ENCODE measurements around the gene ZNF491. TPM values are rescaled to one million over a fixed set of nuclear protein-coding genes. Genes with fewer than 3 reads are reported as not detected.
"Not testable (repeated sequence)": the region's sequence is repeated elsewhere in the genome, so short reads cannot be mapped to it uniquely, and the experiment has no call there.

ZNF491 gene
- total RNA-seq, 2 experiments from 2014 or later: 0.41 to 1.1 TPM

DNA sequence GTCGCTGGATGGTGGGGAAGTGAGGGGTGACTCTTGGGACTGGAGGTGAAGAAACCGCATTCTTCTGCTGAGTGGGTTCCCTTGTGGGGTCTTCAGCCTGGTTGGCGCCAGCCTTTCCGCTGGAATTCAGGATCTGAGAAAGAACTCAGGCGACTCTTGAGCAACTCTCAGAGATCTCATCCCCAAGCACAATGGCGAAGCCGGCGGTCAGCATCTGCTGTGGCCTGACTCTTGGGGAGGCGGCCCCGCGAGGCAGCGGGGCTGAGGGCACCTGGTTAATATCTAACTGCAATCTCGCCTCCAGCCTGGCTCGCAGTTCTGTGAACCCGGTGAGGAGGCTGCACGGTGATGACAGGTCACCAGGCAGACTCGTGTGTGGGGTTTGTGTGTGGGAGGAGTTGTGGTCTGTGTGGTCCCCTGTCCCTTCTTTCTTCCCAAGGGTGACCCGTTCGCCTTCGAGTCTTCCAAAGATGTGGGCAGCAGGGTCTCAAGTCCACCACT is 30.6 kb upstream of the ZNF491 start:
- peaks cover 59% of the 10 kb centered on the region for H3K36me3 Mint-ChIP-seq (ENCODE audit: low read depth)
- TF ChIP-seq, protein P1, sequence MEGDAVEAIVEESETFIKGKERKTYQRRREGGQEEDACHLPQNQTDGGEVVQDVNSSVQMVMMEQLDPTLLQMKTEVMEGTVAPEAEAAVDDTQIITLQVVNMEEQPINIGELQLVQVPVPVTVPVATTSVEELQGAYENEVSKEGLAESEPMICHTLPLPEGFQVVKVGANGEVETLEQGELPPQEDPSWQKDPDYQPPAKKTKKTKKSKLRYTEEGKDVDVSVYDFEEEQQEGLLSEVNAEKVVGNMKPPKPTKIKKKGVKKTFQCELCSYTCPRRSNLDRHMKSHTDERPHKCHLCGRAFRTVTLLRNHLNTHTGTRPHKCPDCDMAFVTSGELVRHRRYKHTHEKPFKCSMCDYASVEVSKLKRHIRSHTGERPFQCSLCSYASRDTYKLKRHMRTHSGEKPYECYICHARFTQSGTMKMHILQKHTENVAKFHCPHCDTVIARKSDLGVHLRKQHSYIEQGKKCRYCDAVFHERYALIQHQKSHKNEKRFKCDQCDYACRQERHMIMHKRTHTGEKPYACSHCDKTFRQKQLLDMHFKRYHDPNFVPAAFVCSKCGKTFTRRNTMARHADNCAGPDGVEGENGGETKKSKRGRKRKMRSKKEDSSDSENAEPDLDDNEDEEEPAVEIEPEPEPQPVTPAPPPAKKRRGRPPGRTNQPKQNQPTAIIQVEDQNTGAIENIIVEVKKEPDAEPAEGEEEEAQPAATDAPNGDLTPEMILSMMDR (IDR thresholded peaks at IDR 0.05): no peak
- DNase-seq: peak in 10 of 14 experiments; percentile 0 to 34 (median 18)
- H3K4me1 ChIP-seq (ENCODE audit: insufficient read depth, low read length): peaks cover 23% of the 10 kb centered on the region
- peak overlapping the region; percentile 88 for H3K27ac Mint-ChIP-seq
- no peaks in the 10 kb centered on the region for H3K36me3 ChIP-seq (ENCODE audit: insufficient read depth, low read length)
- H3K4me3 Mint-ChIP-seq: peak overlapping the region; percentile 98
- peaks cover 19% of the 10 kb centered on the region for H3K9me3 Mint-ChIP-seq
- H3K27me3 ChIP-seq (ENCODE audit: control insufficient read depth in 1 of 2, insufficient read depth in 2 of 2, low read length in 2 of 2): no peaks in the 10 kb centered on the region
- H3K27me3 Mint-ChIP-seq: peaks cover 8% of the 10 kb centered on the region
- CTCF ChIA-PET: no interaction called here
- intact Hi-C loops (cut with DNase I, micrococcal nuclease): loop anchor here in 1 of 2 experiments (1.0 kb wide), 1 partner anchor 28 kb away; no protein-coding TSS in a partner anchor
- peak overlapping the region; percentile 70 for H3K4me3 ChIP-seq (ENCODE audit: low read length)
- H3K9me3 ChIP-seq (ENCODE audit: control insufficient read depth in 1 of 2, insufficient read depth in 1 of 2, low read length in 2 of 2): peaks cover 15 to 26% of the 10 kb centered on the region in 2 experiments
- no peak for ATAC-seq (ENCODE audit: poor library complexity)
- peak overlapping the region; percentile 13 to 23 for H3K27ac ChIP-seq (ENCODE audit: low read depth in 1 of 2, low read length in 2 of 2)
- H3K4me1 Mint-ChIP-seq (ENCODE audit: low read depth): peaks cover 23% of the 10 kb centered on the region
- POLR2A ChIA-PET: interaction anchor here (1.2 to 1.6 kb wide), 3 partner anchors 29 to 80 kb away, joined by 3 to 9 read pairs (median 6); partner anchors contain the start of gene ZNF823

DNA sequence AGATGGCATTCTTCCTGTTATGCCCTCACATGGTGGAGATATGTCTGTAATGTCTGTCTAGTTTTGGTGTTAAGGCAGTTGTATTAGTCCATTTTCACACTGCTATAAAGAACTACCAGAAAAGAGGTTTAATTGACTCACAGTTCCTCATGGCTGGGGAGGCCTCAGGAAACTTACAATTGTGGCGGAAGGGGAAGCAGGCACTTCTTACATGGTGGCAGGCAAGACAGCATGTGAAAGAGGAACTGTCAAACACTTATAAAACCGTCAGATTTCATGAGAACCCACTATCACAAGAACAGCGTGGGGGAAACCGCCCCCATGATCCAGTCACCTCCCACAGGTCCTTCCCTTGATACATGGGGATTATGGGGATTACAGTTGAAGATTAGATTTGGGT is 28.3 kb upstream of the ZNF491 start:
- intact Hi-C loops (cut with DNase I, micrococcal nuclease): no loop called here
- ATAC-seq (ENCODE audit: poor library complexity) (no peak), DNase-seq (no peak)
- Histone ChIP-seq H3K27me3 (ENCODE audit: control insufficient read depth in 1 of 2, insufficient read depth in 2 of 2, low read length in 2 of 2) (no peaks in the 10 kb centered on the region), H3K36me3 (ENCODE audit: insufficient read depth, low read length) (no peaks in the 10 kb centered on the region), H3K27ac (ENCODE audit: low read depth in 1 of 2, low read length in 2 of 2) (no peak overlapping the region), H3K4me1 (ENCODE audit: insufficient read depth, low read length) (peaks cover 23% of the 10 kb centered on the region), H3K9me3 (ENCODE audit: control insufficient read depth in 1 of 2, insufficient read depth in 1 of 2, low read length in 2 of 2) (peaks cover 30 to 37% of the 10 kb centered on the region in 2 experiments), H3K4me3 (ENCODE audit: low read length) (no peak overlapping the region)
- Mint-ChIP-seq H3K36me3 (ENCODE audit: low read depth) (peaks cover 83% of the 10 kb centered on the region), H3K27me3 (no peaks in the 10 kb centered on the region), H3K4me1 (ENCODE audit: low read depth) (peaks cover 23% of the 10 kb centered on the region), H3K9me3 (peaks cover 26% of the 10 kb centered on the region), H3K27ac (no peak overlapping the region), H3K4me3 (no peak overlapping the region)
- ChIA-PET CTCF (no interaction called here), POLR2A (no interaction called here)
- TF ChIP-seq, protein P1 (IDR thresholded peaks at IDR 0.05): no peak

DNA sequence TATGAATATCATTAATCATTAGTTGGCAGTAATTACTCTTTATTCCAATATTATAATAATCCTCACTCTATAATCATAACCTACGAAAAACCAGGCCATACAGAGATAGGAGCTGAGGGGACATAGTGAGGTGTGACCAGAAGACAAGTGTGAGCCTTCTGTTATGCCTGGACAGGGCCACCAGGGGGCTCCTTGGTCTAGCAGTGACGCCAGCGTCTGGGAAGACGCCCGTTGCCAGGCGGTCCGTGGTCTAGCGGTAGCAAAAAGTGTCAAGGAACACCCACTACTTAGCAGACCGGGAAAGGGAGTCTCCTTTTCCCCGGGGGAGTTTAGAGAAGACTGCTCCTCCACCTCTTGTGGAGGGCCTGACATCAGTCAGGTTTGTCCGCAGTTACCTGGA is 26.8 kb upstream of the ZNF491 start:
- H3K27ac Mint-ChIP-seq; intact Hi-C loops (cut with DNase I, micrococcal nuclease); H3K4me3 Mint-ChIP-seq; H3K27me3 Mint-ChIP-seq; POLR2A ChIA-PET; H3K27ac ChIP-seq (ENCODE audit: low read depth in 1 of 2, low read length in 2 of 2); H3K27me3 ChIP-seq (ENCODE audit: control insufficient read depth in 1 of 2, insufficient read depth in 2 of 2, low read length in 2 of 2); ATAC-seq (ENCODE audit: poor library complexity); CTCF ChIA-PET; H3K4me3 ChIP-seq (ENCODE audit: low read length); H3K36me3 ChIP-seq (ENCODE audit: insufficient read depth, low read length): not testable (repeated sequence)
- Mint-ChIP-seq H3K4me1 (ENCODE audit: low read depth) (peaks cover 22% of the 10 kb centered on the region), H3K36me3 (ENCODE audit: low read depth) (peaks cover 93% of the 10 kb centered on the region), H3K9me3 (peaks cover 26% of the 10 kb centered on the region)
- H3K4me1 ChIP-seq (ENCODE audit: insufficient read depth, low read length): peaks cover 18% of the 10 kb centered on the region
- peaks cover 40 to 51% of the 10 kb centered on the region in 2 experiments for H3K9me3 ChIP-seq (ENCODE audit: control insufficient read depth in 1 of 2, insufficient read depth in 1 of 2, low read length in 2 of 2)
- peak in 1 of 14 experiments; percentile 9 for DNase-seq

DNA sequence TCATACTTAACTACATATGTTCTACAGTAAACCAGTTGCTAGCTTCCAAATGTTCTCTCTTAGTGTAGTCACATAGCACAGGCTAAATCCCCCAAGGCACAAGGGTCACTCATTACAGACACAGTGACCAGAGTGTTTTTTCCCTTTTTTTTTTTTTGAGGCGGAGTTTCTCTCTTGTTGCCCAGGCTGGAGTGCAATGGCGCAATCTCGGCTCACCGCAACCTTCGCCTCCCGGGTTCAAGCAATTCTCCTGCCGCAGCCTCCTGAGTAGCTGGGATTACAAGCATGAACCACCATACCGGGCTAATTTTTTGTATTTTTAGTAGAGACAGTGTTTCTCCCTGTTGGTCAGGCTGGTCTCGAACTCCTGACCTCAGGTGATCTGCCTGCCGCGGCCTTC is 21.7 kb upstream of the ZNF491 start:
- intact Hi-C loops (cut with DNase I, micrococcal nuclease); CTCF ChIA-PET; H3K27ac Mint-ChIP-seq; H3K4me1 Mint-ChIP-seq (ENCODE audit: low read depth); H3K4me3 Mint-ChIP-seq; H3K27me3 Mint-ChIP-seq; H3K27ac ChIP-seq (ENCODE audit: low read depth in 1 of 2, low read length in 2 of 2); H3K4me3 ChIP-seq (ENCODE audit: low read length); ATAC-seq (ENCODE audit: poor library complexity); H3K4me1 ChIP-seq (ENCODE audit: insufficient read depth, low read length); DNase-seq; POLR2A ChIA-PET; H3K27me3 ChIP-seq (ENCODE audit: control insufficient read depth in 1 of 2, insufficient read depth in 2 of 2, low read length in 2 of 2): not testable (repeated sequence)
- Mint-ChIP-seq H3K9me3 (peaks cover 25% of the 10 kb centered on the region), H3K36me3 (ENCODE audit: low read depth) (peaks cover 97% of the 10 kb centered on the region)
- H3K9me3 ChIP-seq (ENCODE audit: control insufficient read depth in 1 of 2, insufficient read depth in 1 of 2, low read length in 2 of 2): peaks cover 43 to 93% of the 10 kb centered on the region in 2 experiments
- H3K36me3 ChIP-seq (ENCODE audit: insufficient read depth, low read length): peaks cover 45% of the 10 kb centered on the region

All from CD4-positive, alpha-beta T cell (primary cell).